ENCODE measurements around the gene APC.
A peak's percentile ranks its signal among the peaks of the same experiment; 100 is the strongest.

APC gene

GRCh38 chr5:112737463-112738190 lies at the start of gene APC:
APC (plus strand) TSS chr5:112737885; CDS start chr5:112754891, 17,006 bp downstream.
- peak within 1 kb of the TSS; percentile 62 for H3K4me3 ChIP-seq (replicated peaks; ENCODE audit: low read depth, low read length)

DNA sequence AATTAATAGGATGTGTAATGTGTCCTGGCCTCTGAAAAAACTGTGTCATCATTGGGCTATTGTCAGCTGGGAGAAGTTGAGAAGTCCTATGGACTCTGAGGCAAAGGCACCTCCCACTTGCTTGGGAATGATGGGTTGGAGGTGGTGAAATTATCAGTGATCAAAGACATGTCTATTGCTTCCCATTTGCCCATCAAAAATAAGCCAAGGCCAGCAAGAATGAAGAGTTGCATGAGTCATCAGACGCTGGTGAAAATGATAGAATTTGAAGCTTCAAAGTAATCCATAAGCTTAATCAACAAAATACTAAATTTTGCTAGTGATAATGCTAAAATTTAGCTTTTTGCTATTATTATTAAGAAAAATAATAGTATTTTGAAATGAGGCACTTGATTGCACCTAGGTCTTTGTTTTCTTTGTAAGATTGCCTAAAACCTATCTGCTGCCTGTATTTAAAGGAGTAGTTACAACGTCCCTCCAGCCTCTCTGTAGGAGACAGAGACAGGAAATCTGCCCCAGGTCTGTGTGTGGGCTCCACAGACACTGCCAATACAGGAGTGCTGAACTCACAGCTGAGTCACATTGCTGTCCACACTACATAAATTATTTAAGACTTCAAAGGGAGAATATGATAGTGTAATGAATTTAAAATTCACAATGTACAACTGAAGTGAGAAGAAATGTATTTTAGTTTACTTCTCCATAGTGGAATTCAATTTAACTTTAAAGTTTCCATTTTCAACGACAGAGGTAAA lies 48.4 kb upstream of the APC start:
- DNase-seq (ENCODE audit: extremely low read depth, low read depth): no peak
- TF ChIP-seq, protein P1, sequence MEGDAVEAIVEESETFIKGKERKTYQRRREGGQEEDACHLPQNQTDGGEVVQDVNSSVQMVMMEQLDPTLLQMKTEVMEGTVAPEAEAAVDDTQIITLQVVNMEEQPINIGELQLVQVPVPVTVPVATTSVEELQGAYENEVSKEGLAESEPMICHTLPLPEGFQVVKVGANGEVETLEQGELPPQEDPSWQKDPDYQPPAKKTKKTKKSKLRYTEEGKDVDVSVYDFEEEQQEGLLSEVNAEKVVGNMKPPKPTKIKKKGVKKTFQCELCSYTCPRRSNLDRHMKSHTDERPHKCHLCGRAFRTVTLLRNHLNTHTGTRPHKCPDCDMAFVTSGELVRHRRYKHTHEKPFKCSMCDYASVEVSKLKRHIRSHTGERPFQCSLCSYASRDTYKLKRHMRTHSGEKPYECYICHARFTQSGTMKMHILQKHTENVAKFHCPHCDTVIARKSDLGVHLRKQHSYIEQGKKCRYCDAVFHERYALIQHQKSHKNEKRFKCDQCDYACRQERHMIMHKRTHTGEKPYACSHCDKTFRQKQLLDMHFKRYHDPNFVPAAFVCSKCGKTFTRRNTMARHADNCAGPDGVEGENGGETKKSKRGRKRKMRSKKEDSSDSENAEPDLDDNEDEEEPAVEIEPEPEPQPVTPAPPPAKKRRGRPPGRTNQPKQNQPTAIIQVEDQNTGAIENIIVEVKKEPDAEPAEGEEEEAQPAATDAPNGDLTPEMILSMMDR (IDR thresholded peaks at IDR 0.05; ENCODE audit: low read depth, low read length, missing control alignments): no peak
- no peak overlapping the region for H3K4me3 ChIP-seq (replicated peaks; ENCODE audit: low read depth, low read length)

More at GRCh38 chr5:112737463-112738190, at the start of gene APC:
- TF ChIP-seq, protein P1 (IDR thresholded peaks at IDR 0.05; ENCODE audit: low read depth, low read length, missing control alignments): no peak
- peak; percentile 57 for DNase-seq (ENCODE audit: extremely low read depth, low read depth)

GRCh38 chr5:112690605-112691338 lies 46.9 kb upstream of the APC start:
- TF ChIP-seq, protein P1 (IDR thresholded peaks at IDR 0.05; ENCODE audit: low read depth, low read length, missing control alignments): no peak
- no peak for DNase-seq (ENCODE audit: extremely low read depth, low read depth)
- no peak overlapping the region for H3K4me3 ChIP-seq (replicated peaks; ENCODE audit: low read depth, low read length)

- no peak overlapping the region for H3K4me3 ChIP-seq (replicated peaks; ENCODE audit: low read depth, low read length)
- no peak for DNase-seq (ENCODE audit: extremely low read depth, low read depth)
- TF ChIP-seq, protein P1 (IDR thresholded peaks at IDR 0.05; ENCODE audit: low read depth, low read length, missing control alignments): no peak
Observed at GRCh38 chr5:112691339-112691680, 46.4 kb upstream of the APC start.

- no peak overlapping the region for H3K4me3 ChIP-seq (replicated peaks; ENCODE audit: low read depth, low read length)
- TF ChIP-seq, protein P1 (IDR thresholded peaks at IDR 0.05; ENCODE audit: low read depth, low read length, missing control alignments): peak; percentile 30
- DNase-seq (ENCODE audit: extremely low read depth, low read depth): no peak
Observed at GRCh38 chr5:112691758-112692157, 45.9 kb upstream of the APC start.

GRCh38 chr5:112692472-112692871 lies 45.2 kb upstream of the APC start:
- TF ChIP-seq, protein P1 (IDR thresholded peaks at IDR 0.05; ENCODE audit: low read depth, low read length, missing control alignments): no peak
- H3K4me3 ChIP-seq (replicated peaks; ENCODE audit: low read depth, low read length): no peak overlapping the region
- no peak for DNase-seq (ENCODE audit: extremely low read depth, low read depth)

Data from HFF-Myc (cell line).